ENCODE results near the gene PRDX3. TPM values are rescaled to one million over a fixed set of nuclear protein-coding genes. Genes with fewer than 3 reads are reported as not detected.

The PRDX3 gene
- polyA plus RNA-seq, 1 of the 3 experiments (the other 2 are of a cell fraction) = 193 TPM

DNA sequence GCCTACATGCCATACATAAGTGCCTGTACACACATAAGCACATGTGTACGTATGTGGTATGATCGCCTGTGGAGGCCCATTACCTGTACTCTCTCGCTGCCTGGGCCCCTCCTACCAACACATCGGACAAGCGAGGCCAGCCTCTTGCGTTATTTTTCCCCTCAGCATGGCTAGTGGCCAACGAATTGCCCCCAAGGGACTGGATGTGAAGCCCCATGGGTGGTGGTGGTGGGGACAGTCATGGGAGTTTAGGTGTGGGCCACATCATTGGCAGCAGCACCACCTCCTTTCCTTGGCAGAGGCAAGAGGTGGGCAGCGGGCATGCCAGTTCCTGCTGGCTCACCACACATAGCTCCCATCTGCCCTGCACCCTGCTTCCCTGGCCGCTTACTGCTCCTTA lies 38.8 kb upstream of the PRDX3 start:
- TF ChIP-seq TCF12 (IDR thresholded peaks at IDR 0.05) (no peak), EZH2phosphoT487 (IDR thresholded peaks at IDR 0.05; ENCODE audit: borderline replicate concordance, low read depth) (no peak), MEF2A (IDR thresholded peaks at IDR 0.05; ENCODE audit: borderline replicate concordance, low read depth) (no peak), ELF1 (IDR thresholded peaks at IDR 0.05) (no peak), MAX (IDR thresholded peaks at IDR 0.05; ENCODE audit: low read depth) (no peak), POLR2AphosphoS5 (IDR thresholded peaks at IDR 0.05; ENCODE audit: low read depth, low read length) (no peak), FOXJ3 (CRISPR knock-in tag; IDR thresholded peaks at IDR 0.05) (no peak), TEAD4 (IDR thresholded peaks at IDR 0.05; ENCODE audit: borderline replicate concordance, insufficient read depth) (no peak), SIN3A (IDR thresholded peaks at IDR 0.05; ENCODE audit: borderline replicate concordance, low read depth, low read length) (no peak), FOXM1 (IDR thresholded peaks at IDR 0.05; ENCODE audit: low read depth) (no peak), FOSL2 (IDR thresholded peaks at IDR 0.05; ENCODE audit: borderline replicate concordance, low read depth) (no peak), RFX5 (IDR thresholded peaks at IDR 0.05; ENCODE audit: low read length) (no peak), ZBTB33 (IDR thresholded peaks at IDR 0.05; ENCODE audit: borderline replicate concordance, low read depth) (no peak), EP300 (IDR thresholded peaks at IDR 0.05; ENCODE audit: borderline replicate concordance in 1 of 2, low read depth in 1 of 2, low read length in 1 of 2) (no peak), RXRA (IDR thresholded peaks at IDR 0.05; ENCODE audit: borderline replicate concordance, low read depth) (no peak), MXI1 (IDR thresholded peaks at IDR 0.05; ENCODE audit: low read depth, low read length) (no peak), CHD2 (IDR thresholded peaks at IDR 0.05; ENCODE audit: low read length, partially characterized antibody) (no peak), GATA2 (CRISPR knock-in tag; IDR thresholded peaks at IDR 0.05) (no peak)
- TF ChIP-seq, protein P1, sequence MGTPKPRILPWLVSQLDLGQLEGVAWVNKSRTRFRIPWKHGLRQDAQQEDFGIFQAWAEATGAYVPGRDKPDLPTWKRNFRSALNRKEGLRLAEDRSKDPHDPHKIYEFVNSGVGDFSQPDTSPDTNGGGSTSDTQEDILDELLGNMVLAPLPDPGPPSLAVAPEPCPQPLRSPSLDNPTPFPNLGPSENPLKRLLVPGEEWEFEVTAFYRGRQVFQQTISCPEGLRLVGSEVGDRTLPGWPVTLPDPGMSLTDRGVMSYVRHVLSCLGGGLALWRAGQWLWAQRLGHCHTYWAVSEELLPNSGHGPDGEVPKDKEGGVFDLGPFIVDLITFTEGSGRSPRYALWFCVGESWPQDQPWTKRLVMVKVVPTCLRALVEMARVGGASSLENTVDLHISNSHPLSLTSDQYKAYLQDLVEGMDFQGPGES (IDR thresholded peaks at IDR 0.05; ENCODE audit: low read depth, low read length) = no peak
- TF ChIP-seq, protein P2, sequence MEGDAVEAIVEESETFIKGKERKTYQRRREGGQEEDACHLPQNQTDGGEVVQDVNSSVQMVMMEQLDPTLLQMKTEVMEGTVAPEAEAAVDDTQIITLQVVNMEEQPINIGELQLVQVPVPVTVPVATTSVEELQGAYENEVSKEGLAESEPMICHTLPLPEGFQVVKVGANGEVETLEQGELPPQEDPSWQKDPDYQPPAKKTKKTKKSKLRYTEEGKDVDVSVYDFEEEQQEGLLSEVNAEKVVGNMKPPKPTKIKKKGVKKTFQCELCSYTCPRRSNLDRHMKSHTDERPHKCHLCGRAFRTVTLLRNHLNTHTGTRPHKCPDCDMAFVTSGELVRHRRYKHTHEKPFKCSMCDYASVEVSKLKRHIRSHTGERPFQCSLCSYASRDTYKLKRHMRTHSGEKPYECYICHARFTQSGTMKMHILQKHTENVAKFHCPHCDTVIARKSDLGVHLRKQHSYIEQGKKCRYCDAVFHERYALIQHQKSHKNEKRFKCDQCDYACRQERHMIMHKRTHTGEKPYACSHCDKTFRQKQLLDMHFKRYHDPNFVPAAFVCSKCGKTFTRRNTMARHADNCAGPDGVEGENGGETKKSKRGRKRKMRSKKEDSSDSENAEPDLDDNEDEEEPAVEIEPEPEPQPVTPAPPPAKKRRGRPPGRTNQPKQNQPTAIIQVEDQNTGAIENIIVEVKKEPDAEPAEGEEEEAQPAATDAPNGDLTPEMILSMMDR (IDR thresholded peaks at IDR 0.05) = no peak
- no peak for DNase-seq
- 92% methylated on average over 7 of the region's 9 CpGs for WGBS (ENCODE audit: low lambda C conversion rate)

More for the DNA sequence above, 38.8 kb upstream of the PRDX3 start:
- Histone ChIP-seq H3F3A (replicated peaks; ENCODE audit: insufficient read depth) (peaks cover 2% of the 10 kb centered on the region), H3K79me2 (ENCODE audit: insufficient read depth) (peaks cover 25% of the 10 kb centered on the region), H3K9me2 (no peaks in the 10 kb centered on the region), H2AFZ (ENCODE audit: low read depth) (no peak overlapping the region), H3K4me1 (ENCODE audit: control insufficient read depth in 1 of 2, insufficient read depth in 2 of 2, low read depth in 1 of 2, low read length in 1 of 2) (peaks cover 13 to 35% of the 10 kb centered on the region in 2 experiments), H3K27ac (ENCODE audit: low read depth in 2 of 2, low read length in 1 of 2) (no peak overlapping the region), H3K9me3 (no peaks in the 10 kb centered on the region), H3K36me3 (replicated peaks in 1 of 2; ENCODE audit: control insufficient read depth in 1 of 2, insufficient read depth in 2 of 2, low read length in 1 of 2) (no peaks in the 10 kb centered on the region), H3K9ac (no peak overlapping the region), H4K20me1 (ENCODE audit: insufficient read depth) (no peaks in the 10 kb centered on the region), H3K4me3 (ENCODE audit: low read depth in 2 of 2, low read length in 1 of 2) (no peak overlapping the region), H3K4me2 (no peak overlapping the region), H3K27me3 (ENCODE audit: insufficient read depth) (no peaks in the 10 kb centered on the region)
- CTCF ChIA-PET = interaction anchor here (1.5 to 2.4 kb wide), 4 partner anchors 8 to 228 kb away, joined by 3 to 11 read pairs (median 6); partner anchors contain the start of gene GRK5
- POLR2A ChIA-PET = no interaction called here

Data from SK-N-SH (cell line).